Endothelial cell of umbilical vein (primary cell): Measurements from ENCODE around the gene RALA. TPM values are rescaled to one million over a fixed set of nuclear protein-coding genes. Genes with fewer than 3 reads are reported as not detected.

ENCODE experiments used
- BruUV-seq: library from RNA; stranded (reverse); fragments of 400-500 nt; replicated peaks from 2 replicates; lab custom pipeline; 2021; lab: Mats Ljungman, UMichigan
- CTCF ChIA-PET: fragments of 300-600, 350-600 bp; sonication (Branson Sonifier 250); formaldehyde crosslinking; loops from one replicate; lab custom pipeline; 2021; ENCODE audit warnings: antibody characterized with exemption, inconsistent platforms; lab: Charles Lee
- POLR2A ChIA-PET: fragments of 300-600, 350-600 bp; sonication (Branson Sonifier 250); formaldehyde crosslinking; loops from one replicate; lab custom pipeline; 2021; ENCODE audit warnings: antibody characterized with exemption, inconsistent platforms; lab: Charles Lee
- DNase-seq: peaks from one replicate; pipeline ENCODE4 v3.0.0-alpha.2; 2011; ENCODE audit warnings: low read depth, low spot score
- FAIRE-seq: peaks from 2 replicates; lab custom pipeline; 2011; peaks lifted over from hg19 to GRCh38; lab: Jason Lieb, UNC
- H2AFZ ChIP-seq: 2 replicates; pipeline ENCODE4 v1.6.0; 2012; ENCODE audit warnings: low read depth, low read length, control low read depth, inconsistent platforms
- H3K27ac ChIP-seq: 2 replicates; pipeline ENCODE4 v1.5.1; 2011; ENCODE audit warnings: low read depth, mild to moderate bottlenecking, control low read depth, low read length, moderate library complexity; ENCODE audit not compliant: insufficient read depth
- H3K27me3 ChIP-seq, 2 experiments: 2 replicates each; pipeline versions ENCODE4 v1.6.0 to v1.6.1; 2011; ENCODE audit warnings: low read length in 2 of 2, mixed read lengths in 1 of 2; ENCODE audit not compliant: control insufficient read depth in 2 of 2, insufficient read depth in 2 of 2
- H3K36me3 ChIP-seq, 2 experiments: 2 replicates in 1 of 2; 3 replicates in 1 of 2; pipeline ENCODE4 v1.5.1; 2011; ENCODE audit warnings: low read length in 2 of 2, mild to moderate bottlenecking in 1 of 2, moderate library complexity in 1 of 2; ENCODE audit not compliant: control insufficient read depth in 2 of 2, insufficient read depth in 2 of 2; ENCODE audit errors: extremely low read depth in 1 of 2
- H3K4me1 ChIP-seq: 3 replicates; pipeline ENCODE4 v1.5.1; 2011; ENCODE audit warnings: mild to moderate bottlenecking, low read length; ENCODE audit not compliant: control insufficient read depth, insufficient read depth; ENCODE audit errors: extremely low read depth
- H3K4me2 ChIP-seq: 2 replicates; pipeline ENCODE4 v1.6.1; 2011; ENCODE audit warnings: low read length, control low read depth, mixed read lengths; ENCODE audit not compliant: insufficient read depth
- H3K4me3 ChIP-seq, 3 experiments: fragments of 200-600 bp in 1 of 3; sonication (generic), shearing (Covaris generic) in 1 of 3; replicated peaks in 1 of 3; 2 replicates each; pipeline ENCODE4 v1.5.1; 2011 to 2016; ENCODE audit warnings: control low read depth in 3 of 3, low read length in 3 of 3, mild to moderate bottlenecking in 2 of 3, inconsistent platforms in 1 of 3, low read depth in 1 of 3, moderate library complexity in 1 of 3; ENCODE audit not compliant: insufficient read depth in 1 of 3
- H3K79me2 ChIP-seq: 2 replicates; pipeline ENCODE4 v1.6.0; 2012; ENCODE audit warnings: low read length, inconsistent platforms; ENCODE audit not compliant: control insufficient read depth, insufficient read depth
- H3K9ac ChIP-seq: replicated peaks from 2 replicates; pipeline ENCODE3; 2011; ENCODE audit warnings: low read length, control low read depth; ENCODE audit not compliant: insufficient read depth; ENCODE audit errors: extremely low read depth
- H3K9me1 ChIP-seq: replicated peaks from 3 replicates; pipeline ENCODE4 v1.6.0; 2011; ENCODE audit warnings: mild to moderate bottlenecking, low read length; ENCODE audit not compliant: control insufficient read depth, insufficient read depth; ENCODE audit errors: extremely low read depth
- H3K9me3 ChIP-seq: replicated peaks from 2 replicates; pipeline ENCODE4 v1.5.1; 2012; ENCODE audit warnings: low read length, inconsistent platforms; ENCODE audit not compliant: control insufficient read depth, insufficient read depth
- H4K20me1 ChIP-seq: replicated peaks from 2 replicates; pipeline ENCODE3; 2011; ENCODE audit warnings: mild to moderate bottlenecking, low read length; ENCODE audit not compliant: control insufficient read depth, insufficient read depth; ENCODE audit errors: extremely low read depth
- EZH2 ChIP-seq: IDR thresholded peaks from 2 replicates; pipeline ENCODE4 v1.6.1; 2012; ENCODE audit warnings: borderline replicate concordance, low read depth, mild to moderate bottlenecking, moderate library complexity, low read length, inconsistent platforms; ENCODE audit not compliant: severe bottlenecking
- FOS ChIP-seq: IDR thresholded peaks from 2 replicates; pipeline ENCODE4 v1.6.1; 2011; ENCODE audit warnings: mild to moderate bottlenecking, low read length, moderate library complexity, borderline replicate concordance; ENCODE audit not compliant: insufficient read depth
- GATA2 ChIP-seq: IDR thresholded peaks from 2 replicates; pipeline ENCODE4 v1.7.0; 2011; ENCODE audit warnings: low read depth, mild to moderate bottlenecking, moderate library complexity, mixed read lengths, low read length; ENCODE audit not compliant: insufficient read length, insufficient read depth
- JUN ChIP-seq: IDR thresholded peaks from 2 replicates; pipeline ENCODE4 v1.6.1; 2011; ENCODE audit warnings: borderline replicate concordance, low read depth; ENCODE audit not compliant: insufficient read length, insufficient read depth
- MYC ChIP-seq: IDR thresholded peaks from one replicate; pipeline ENCODE4 v1.6.1; 2011; ENCODE audit warnings: mild to moderate bottlenecking, low read depth, low read length
- POLR2A ChIP-seq: IDR thresholded peaks from 2 replicates; pipeline ENCODE4 v1.6.1; 2012; ENCODE audit warnings: low read depth, mild to moderate bottlenecking, control low read depth, low read length
- POLR2AphosphoS5 ChIP-seq: IDR thresholded peaks from 2 replicates; pipeline ENCODE4 v1.6.1; 2012; ENCODE audit warnings: low read depth, mild to moderate bottlenecking, control low read depth, low read length, moderate library complexity; ENCODE audit not compliant: insufficient read depth
- dilution Hi-C: fragments of 300-500 bp; cut with MboI; formaldehyde crosslinking; loops from one replicate; pipeline ENCODE4 v1.15.0; 2019; ENCODE audit warnings: low sequenced_read_pairs; ENCODE audit not compliant: extremely low pct_ligation_motif_present
- intact Hi-C: fragments of 100-400 bp; cut with micrococcal nuclease; formaldehyde crosslinking; loops from one replicate; pipeline ENCODE4 v1.10.0; 2022
- polyA plus RNA-seq, 4 experiments: library from polyadenylated mRNA; depleted of rRNA in 3 of 4; stranded (reverse) in 3 of 4; unstranded in 1 of 4; fragments of >200 nt; gene quantifications; 2 replicates each; pipeline versions ENCODE4 v1.2.1 to v1.2.3, GENCODE V29; 2011 to 2012; ENCODE audit warnings: missing spikeins in 1 of 4
- total RNA-seq: library from RNA; stranded (reverse); gene quantifications from 2 replicates; pipeline ENCODE4 v1.2.3, GENCODE V29; 2021
- TF ChIP-seq, protein P1 (sequence below): IDR thresholded peaks from 2 replicates; pipeline ENCODE4 v1.6.1; 2011; ENCODE audit not compliant: insufficient read depth, insufficient read length
- TF ChIP-seq, protein P2 (sequence below), 2 donors: IDR thresholded peaks; 1 replicate in 1 of 2; 2 replicates in 1 of 2; pipeline ENCODE4 v1.5.1; 2011; ENCODE audit warnings: low read length in 2 of 2, mild to moderate bottlenecking in 2 of 2, moderate library complexity in 2 of 2, control low read depth in 1 of 2, inconsistent platforms in 1 of 2, low read depth in 1 of 2; ENCODE audit not compliant: insufficient read depth in 1 of 2; ENCODE audit errors: extremely low read depth in 1 of 2

RALA gene
- total and polyA plus RNA-seq, 2 donors (not counting 3 experiments of a cell fraction or from before 2014, with no cell fraction given), result 91.1 to 191 TPM

DNA sequence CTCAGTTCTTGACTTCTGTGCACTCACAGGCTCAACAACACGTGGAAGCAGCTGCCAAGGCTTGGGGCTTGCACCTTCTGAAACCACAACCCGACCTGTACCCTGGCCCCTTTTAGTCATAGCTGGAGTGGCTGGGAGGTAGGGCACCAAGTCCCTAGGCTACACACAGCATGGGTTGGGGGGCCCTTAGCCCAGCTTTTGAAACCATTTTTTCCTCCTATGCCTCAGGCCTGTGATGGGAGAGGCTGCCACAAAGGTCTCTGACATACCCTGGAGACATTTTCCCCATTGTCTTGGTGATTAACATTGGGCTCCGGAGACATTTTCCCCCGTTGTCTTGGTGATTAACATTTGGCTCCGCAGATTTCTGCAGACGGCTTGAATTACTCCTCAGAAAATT, 38.6 kb downstream of the RALA start:
- dilution Hi-C loops, result no loop called here
- no peak overlapping the region for H2AFZ ChIP-seq
- H3K4me2 ChIP-seq, result no peak overlapping the region
- peaks cover 96% of the 10 kb centered on the region for H3K79me2 ChIP-seq
- no peaks in the 10 kb centered on the region for H3K9me1 ChIP-seq
- BruUV-seq, result no TSS peak
- H3K36me3 ChIP-seq, result peaks cover 8 to 12% of the 10 kb centered on the region in 2 experiments
- H4K20me1 ChIP-seq, result peaks cover 45% of the 10 kb centered on the region
- no peak overlapping the region for H3K4me3 ChIP-seq
- no peak overlapping the region for H3K27ac ChIP-seq
- no peak for TF ChIP-seq JUN
- no peak for TF ChIP-seq POLR2A
- TF ChIP-seq POLR2AphosphoS5, result no peak
- no peak for TF ChIP-seq EZH2
- TF ChIP-seq, protein P1, sequence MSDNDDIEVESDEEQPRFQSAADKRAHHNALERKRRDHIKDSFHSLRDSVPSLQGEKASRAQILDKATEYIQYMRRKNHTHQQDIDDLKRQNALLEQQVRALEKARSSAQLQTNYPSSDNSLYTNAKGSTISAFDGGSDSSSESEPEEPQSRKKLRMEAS, result no peak
- TF ChIP-seq GATA2, result no peak
- TF ChIP-seq MYC, result no peak
- TF ChIP-seq, protein P2, sequence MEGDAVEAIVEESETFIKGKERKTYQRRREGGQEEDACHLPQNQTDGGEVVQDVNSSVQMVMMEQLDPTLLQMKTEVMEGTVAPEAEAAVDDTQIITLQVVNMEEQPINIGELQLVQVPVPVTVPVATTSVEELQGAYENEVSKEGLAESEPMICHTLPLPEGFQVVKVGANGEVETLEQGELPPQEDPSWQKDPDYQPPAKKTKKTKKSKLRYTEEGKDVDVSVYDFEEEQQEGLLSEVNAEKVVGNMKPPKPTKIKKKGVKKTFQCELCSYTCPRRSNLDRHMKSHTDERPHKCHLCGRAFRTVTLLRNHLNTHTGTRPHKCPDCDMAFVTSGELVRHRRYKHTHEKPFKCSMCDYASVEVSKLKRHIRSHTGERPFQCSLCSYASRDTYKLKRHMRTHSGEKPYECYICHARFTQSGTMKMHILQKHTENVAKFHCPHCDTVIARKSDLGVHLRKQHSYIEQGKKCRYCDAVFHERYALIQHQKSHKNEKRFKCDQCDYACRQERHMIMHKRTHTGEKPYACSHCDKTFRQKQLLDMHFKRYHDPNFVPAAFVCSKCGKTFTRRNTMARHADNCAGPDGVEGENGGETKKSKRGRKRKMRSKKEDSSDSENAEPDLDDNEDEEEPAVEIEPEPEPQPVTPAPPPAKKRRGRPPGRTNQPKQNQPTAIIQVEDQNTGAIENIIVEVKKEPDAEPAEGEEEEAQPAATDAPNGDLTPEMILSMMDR (IDR thresholded peaks at IDR 0.05; ENCODE audit: extremely low read depth in 1 of 2, insufficient read depth in 1 of 2, low read depth in 1 of 2, low read length in 2 of 2), result no peak
- no peak for TF ChIP-seq FOS
- H3K4me1 ChIP-seq, result no peaks in the 10 kb centered on the region
- ChIA-PET CTCF (interaction anchor here (0.9 kb wide), 1 partner anchor 81 kb away, joined by 3 read pairs; no protein-coding TSS in a partner anchor), POLR2A (no interaction called here)
- H3K9ac ChIP-seq, result no peak overlapping the region
- DNase-seq (no peak), FAIRE-seq (no peak)
- intact Hi-C loops, result no loop called here
- no peaks in the 10 kb centered on the region for H3K27me3 ChIP-seq
- no peaks in the 10 kb centered on the region for H3K9me3 ChIP-seq
